Activated T-cell treated with anti-CD3 and anti-CD28 coated beads, Interleukin-2, amount 50 U/mL, for 4 hours (primary cell): ENCODE data around the gene DHFR. TPM values are rescaled to one million over a fixed set of nuclear protein-coding genes. Genes with fewer than 3 reads are reported as not detected.

Experiments
- ATAC-seq, 2 donors: fragments of 200-7000 bp; cut with Tn5 transposase; one replicate each; pipeline ENCODE4 v1.10.0; 2021
- DNase-seq: peaks from one replicate; pipeline ENCODE4 v3.0.0-alpha.2; 2020
- H3K27me3 Mint-ChIP-seq: one replicate; pipeline ENCODE4 v1.8.0; 2021; ENCODE audit warnings: low read depth, mixed read lengths
- H3K36me3 Mint-ChIP-seq: one replicate; pipeline ENCODE4 v1.8.0; 2022; ENCODE audit warnings: mixed read lengths; ENCODE audit not compliant: insufficient read depth
- H3K4me1 Mint-ChIP-seq: one replicate; pipeline ENCODE4 v1.8.0; 2021; ENCODE audit warnings: low read depth, mixed read lengths
- H3K4me3 Mint-ChIP-seq: one replicate; pipeline ENCODE4 v1.8.0; 2021; ENCODE audit warnings: mild to moderate bottlenecking, moderate library complexity, mixed read lengths
- H3K9me3 Mint-ChIP-seq: one replicate; pipeline ENCODE4 v1.8.0; 2021; ENCODE audit warnings: mixed read lengths
- total RNA-seq, 3 donors: library from RNA; stranded (reverse); gene quantifications; one replicate each; pipeline ENCODE4 v1.2.1, GENCODE V29; 2021

DHFR gene
- total RNA-seq, 3 donors from 2014 or later, result 29.4 to 42.1 (median 32.2) TPM

GRCh38 chr5:80631278-80632259 is 23.2 kb downstream of the DHFR start:
- ATAC-seq, result no peak
- no peaks in the 10 kb centered on the region for H3K9me3 Mint-ChIP-seq
- no peak overlapping the region for H3K4me3 Mint-ChIP-seq
- no peaks in the 10 kb centered on the region for H3K4me1 Mint-ChIP-seq
- H3K27me3 Mint-ChIP-seq, result no peaks in the 10 kb centered on the region
- no peak for DNase-seq
- H3K36me3 Mint-ChIP-seq, result peaks cover 13% of the 10 kb centered on the region

GRCh38 chr5:80629281-80629680 is 25.5 kb downstream of the DHFR start:
- no peaks in the 10 kb centered on the region for H3K4me1 Mint-ChIP-seq
- no peaks in the 10 kb centered on the region for H3K9me3 Mint-ChIP-seq
- peaks cover 13% of the 10 kb centered on the region for H3K36me3 Mint-ChIP-seq
- H3K4me3 Mint-ChIP-seq, result no peak overlapping the region
- DNase-seq (no peak), ATAC-seq (no peak)
- no peaks in the 10 kb centered on the region for H3K27me3 Mint-ChIP-seq

GRCh38 chr5:80625230-80625629 is 29.6 kb downstream of the DHFR start:
- H3K36me3 Mint-ChIP-seq, result peaks cover 17% of the 10 kb centered on the region
- ATAC-seq (no peak), DNase-seq (no peak)

GRCh38 chr5:80623999-80624398 is 30.8 kb downstream of the DHFR start:
- peaks cover 11% of the 10 kb centered on the region for H3K36me3 Mint-ChIP-seq
- no peak for ATAC-seq
- H3K27me3 Mint-ChIP-seq, result no peaks in the 10 kb centered on the region
- no peak for DNase-seq
- H3K4me1 Mint-ChIP-seq, result no peaks in the 10 kb centered on the region
- no peak overlapping the region for H3K4me3 Mint-ChIP-seq
- H3K9me3 Mint-ChIP-seq, result no peaks in the 10 kb centered on the region

More at GRCh38 chr5:80625230-80625629, 29.6 kb downstream of the DHFR start:
- Mint-ChIP-seq H3K9me3 (no peaks in the 10 kb centered on the region), H3K27me3 (no peaks in the 10 kb centered on the region), H3K4me3 (no peak overlapping the region), H3K4me1 (no peaks in the 10 kb centered on the region)

- Mint-ChIP-seq H3K36me3 (peaks cover 14% of the 10 kb centered on the region), H3K4me1 (no peaks in the 10 kb centered on the region), H3K9me3 (no peaks in the 10 kb centered on the region), H3K4me3 (no peak overlapping the region), H3K27me3 (no peaks in the 10 kb centered on the region)
- no peak for ATAC-seq
- no peak for DNase-seq
Observed at GRCh38 chr5:80622756-80623155, 32.0 kb downstream of the DHFR start.

GRCh38 chr5:80620211-80620610 is 34.6 kb downstream of the DHFR start:
- Mint-ChIP-seq H3K36me3 (peaks cover 14% of the 10 kb centered on the region), H3K4me1 (no peaks in the 10 kb centered on the region), H3K9me3 (no peaks in the 10 kb centered on the region), H3K4me3 (no peak overlapping the region), H3K27me3 (no peaks in the 10 kb centered on the region)
- DNase-seq (no peak), ATAC-seq (no peak)

GRCh38 chr5:80619086-80619485 is 35.7 kb downstream of the DHFR start:
- Mint-ChIP-seq H3K36me3 (peaks cover 14% of the 10 kb centered on the region), H3K4me3 (no peak overlapping the region), H3K4me1 (no peaks in the 10 kb centered on the region), H3K27me3 (no peaks in the 10 kb centered on the region), H3K9me3 (no peaks in the 10 kb centered on the region)
- ATAC-seq (no peak), DNase-seq (no peak)

GRCh38 chr5:80618438-80618837 is 36.3 kb downstream of the DHFR start:
- ATAC-seq, result no peak
- H3K4me1 Mint-ChIP-seq, result no peaks in the 10 kb centered on the region
- H3K9me3 Mint-ChIP-seq, result no peaks in the 10 kb centered on the region
- H3K4me3 Mint-ChIP-seq, result no peak overlapping the region
- peaks cover 14% of the 10 kb centered on the region for H3K36me3 Mint-ChIP-seq
- DNase-seq, result no peak
- no peaks in the 10 kb centered on the region for H3K27me3 Mint-ChIP-seq

- ATAC-seq (no peak), DNase-seq (no peak)
- Mint-ChIP-seq H3K4me3 (no peak overlapping the region), H3K36me3 (peaks cover 2% of the 10 kb centered on the region), H3K27me3 (no peaks in the 10 kb centered on the region), H3K9me3 (no peaks in the 10 kb centered on the region), H3K4me1 (no peaks in the 10 kb centered on the region)
Observed at GRCh38 chr5:80615266-80615914, 39.4 kb downstream of the DHFR start.

GRCh38 chr5:80609692-80610091 is 45.1 kb downstream of the DHFR start:
- Mint-ChIP-seq H3K4me3 (no peak overlapping the region), H3K27me3 (no peaks in the 10 kb centered on the region), H3K9me3 (peaks cover 5% of the 10 kb centered on the region), H3K36me3 (peaks cover 6% of the 10 kb centered on the region), H3K4me1 (no peaks in the 10 kb centered on the region)
- ATAC-seq, result no peak
- no peak for DNase-seq

- no peak for ATAC-seq
- Mint-ChIP-seq H3K4me3 (no peak overlapping the region), H3K9me3 (peaks cover 5% of the 10 kb centered on the region), H3K27me3 (no peaks in the 10 kb centered on the region), H3K4me1 (no peaks in the 10 kb centered on the region), H3K36me3 (peaks cover 6% of the 10 kb centered on the region)
- DNase-seq, result no peak
Observed at GRCh38 chr5:80608731-80609130, 46.1 kb downstream of the DHFR start.

- Mint-ChIP-seq H3K4me1 (no peaks in the 10 kb centered on the region), H3K36me3 (peaks cover 6% of the 10 kb centered on the region), H3K9me3 (peaks cover 5% of the 10 kb centered on the region), H3K27me3 (no peaks in the 10 kb centered on the region), H3K4me3 (no peak overlapping the region)
- DNase-seq (no peak), ATAC-seq (no peak)
Observed at GRCh38 chr5:80607832-80608231, 47.0 kb downstream of the DHFR start.

GRCh38 chr5:80607343-80607742 is 47.4 kb downstream of the DHFR start:
- ATAC-seq (no peak), DNase-seq (no peak)
- peaks cover 5% of the 10 kb centered on the region for H3K9me3 Mint-ChIP-seq
- H3K36me3 Mint-ChIP-seq, result peaks cover 6% of the 10 kb centered on the region
- no peaks in the 10 kb centered on the region for H3K27me3 Mint-ChIP-seq
- H3K4me1 Mint-ChIP-seq, result no peaks in the 10 kb centered on the region
- H3K4me3 Mint-ChIP-seq, result no peak overlapping the region

GRCh38 chr5:80600943-80601693 is 53.7 kb downstream of the DHFR start:
- ATAC-seq, result no peak
- no peaks in the 10 kb centered on the region for H3K4me1 Mint-ChIP-seq
- no peaks in the 10 kb centered on the region for H3K9me3 Mint-ChIP-seq
- H3K36me3 Mint-ChIP-seq, result no peaks in the 10 kb centered on the region
- no peak for DNase-seq
- H3K4me3 Mint-ChIP-seq, result no peak overlapping the region
- no peaks in the 10 kb centered on the region for H3K27me3 Mint-ChIP-seq
